Fibroblast of the conjunctiva (primary cell): ENCODE measurements around the gene ATG10.
A peak's percentile ranks its signal among the peaks of the same experiment; 100 is the strongest.

Experiments used
- DNase-seq: peaks from one replicate; pipeline ENCODE4 v3.0.0-alpha.2; 2010; ENCODE audit warnings: low read depth

The ATG10 gene

GRCh38 chr5:82164977-82165713 is 193.3 kb downstream of the ATG10 start:
- DNase-seq, result peak; percentile 70

- DNase-seq, result peak; percentile 98
Observed at GRCh38 chr5:82165740-82166530, 194.1 kb downstream of the ATG10 start.

DNA sequence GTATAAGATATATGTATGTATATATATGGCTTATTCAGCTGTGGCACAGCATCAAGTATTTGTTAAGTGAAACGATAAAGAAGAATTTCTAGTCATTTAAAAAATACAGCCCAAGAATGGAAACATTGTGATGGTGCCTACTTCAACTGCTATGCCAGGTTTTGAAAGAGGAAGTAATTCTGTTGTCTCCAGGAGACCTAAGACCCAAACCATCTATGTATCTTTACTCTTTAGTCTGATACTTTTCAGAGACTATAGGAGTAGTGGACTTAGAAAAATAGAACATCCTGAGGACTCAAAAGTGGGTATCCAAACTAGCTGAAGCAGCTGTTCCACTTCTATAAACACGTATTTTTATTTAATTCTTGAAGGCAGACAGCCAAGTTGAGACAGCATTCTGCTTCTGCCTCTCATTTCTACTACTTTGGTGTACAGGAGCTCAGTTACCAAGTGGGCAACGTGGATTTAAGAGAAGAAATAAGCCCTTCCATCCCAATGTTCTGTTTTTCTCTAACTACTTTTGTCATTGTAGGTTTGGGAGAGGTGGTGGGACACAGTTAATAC is 195.6 kb downstream of the ATG10 start:
- no peak for DNase-seq

- no peak for DNase-seq
Observed at GRCh38 chr5:82168294-82168693, 196.5 kb downstream of the ATG10 start.

- no peak for DNase-seq
Observed at GRCh38 chr5:82169892-82170291, 198.1 kb downstream of the ATG10 start.

- no peak for DNase-seq
Observed at GRCh38 chr5:82174128-82174918, 202.5 kb downstream of the ATG10 start.

GRCh38 chr5:82174919-82175219 is 203.0 kb downstream of the ATG10 start:
- DNase-seq, result no peak

GRCh38 chr5:82176115-82176814 is 204.4 kb downstream of the ATG10 start:
- DNase-seq, result no peak

DNA sequence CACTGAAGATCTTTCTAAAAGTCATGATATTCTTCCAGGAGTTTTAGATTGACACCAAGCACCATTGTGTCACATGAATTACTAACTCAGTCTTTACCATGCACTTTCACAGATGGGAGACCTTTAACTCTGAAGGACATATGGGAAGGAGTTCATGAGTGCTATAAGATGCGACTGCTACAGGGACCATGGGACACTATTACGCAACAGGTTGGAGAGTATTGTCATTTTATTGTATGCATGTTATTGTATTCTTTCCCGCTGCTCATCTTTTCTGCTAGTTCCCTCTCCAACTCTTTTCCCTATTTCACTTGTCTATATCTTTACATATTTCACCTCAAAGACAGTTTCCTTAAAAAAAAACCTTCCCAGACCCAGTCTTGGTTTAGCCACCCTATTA is 206.6 kb downstream of the ATG10 start:
- no peak for DNase-seq

GRCh38 chr5:82182662-82183061 is 210.8 kb downstream of the ATG10 start:
- no peak for DNase-seq

DNA sequence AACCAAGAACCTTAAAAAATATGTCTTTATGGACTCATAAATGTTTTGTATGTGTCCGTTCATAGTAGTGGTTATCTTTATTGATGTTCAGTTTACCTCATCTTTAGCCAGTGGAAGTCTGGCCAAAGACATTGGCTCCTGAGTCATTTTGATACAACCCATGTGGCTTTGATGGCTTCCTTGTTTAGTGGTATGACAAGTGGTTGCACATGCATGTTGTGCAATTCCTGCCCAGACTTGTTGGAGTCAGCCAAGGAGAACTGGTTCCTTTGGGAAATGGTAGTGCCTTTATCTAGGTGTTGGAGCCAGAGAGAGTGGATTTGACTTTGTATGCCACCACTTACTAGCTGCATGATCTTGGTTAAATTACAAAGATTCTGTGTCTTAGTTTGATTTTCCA is 212.0 kb downstream of the ATG10 start:
- DNase-seq, result no peak

- no peak for DNase-seq
Observed at GRCh38 chr5:82185851-82186250, 214.0 kb downstream of the ATG10 start.

DNA sequence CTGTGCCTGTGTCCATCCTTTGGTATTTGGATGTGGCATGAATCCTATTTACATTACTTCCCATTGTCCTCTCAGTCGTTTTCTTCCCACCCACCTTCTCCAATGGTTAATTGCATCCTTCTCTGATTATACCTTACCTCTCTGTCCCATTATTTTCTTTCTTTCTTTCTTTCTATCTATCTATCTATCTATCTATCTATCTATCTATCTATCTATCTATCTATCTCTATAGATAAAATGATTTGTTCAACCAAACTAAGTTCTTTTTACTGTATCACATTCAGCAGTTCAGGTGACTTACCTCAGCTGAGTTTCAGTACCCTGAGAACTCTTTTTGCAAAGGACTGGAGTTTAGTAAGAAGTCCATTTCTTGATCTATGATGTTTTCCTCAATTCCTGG is 225.7 kb downstream of the ATG10 start:
- no peak for DNase-seq

DNA sequence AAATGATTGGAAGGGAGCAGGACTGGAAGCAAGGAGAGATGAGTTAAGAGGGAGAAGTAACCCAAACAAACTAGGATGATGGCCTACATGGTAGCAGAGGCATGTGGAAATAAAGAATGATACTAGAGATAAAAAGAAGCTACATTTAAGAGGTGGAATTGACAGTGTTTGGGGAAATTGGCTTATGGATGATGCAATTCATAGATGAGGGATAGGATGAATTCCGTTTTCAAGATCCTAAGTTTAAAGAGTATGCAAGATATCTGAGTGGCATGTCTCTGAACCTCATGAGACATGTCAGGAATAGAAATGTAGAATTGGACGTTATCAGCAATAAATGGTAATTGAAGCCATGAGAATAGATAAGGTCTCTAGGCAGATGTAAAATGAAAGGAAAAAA is 232.7 kb downstream of the ATG10 start:
- DNase-seq, result no peak

DNA sequence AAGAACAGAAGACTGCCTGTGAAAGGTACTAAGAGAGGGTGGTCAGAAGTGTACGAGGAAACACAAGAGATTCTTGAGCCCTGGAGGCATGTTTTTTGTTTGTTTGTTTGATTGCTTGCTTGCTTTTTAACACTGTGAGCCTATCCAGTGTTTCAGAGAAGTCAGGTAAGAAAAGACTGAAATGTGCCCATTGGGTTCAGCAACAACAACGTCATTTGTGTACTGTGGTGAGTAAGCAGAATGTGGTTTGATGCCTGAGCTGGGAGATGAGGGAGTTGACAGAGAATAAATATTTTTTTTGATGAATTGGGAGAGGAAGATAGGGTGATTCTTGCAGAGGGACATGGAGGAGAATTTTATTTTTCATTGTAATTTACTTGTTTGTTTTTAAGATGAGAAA is 233.2 kb downstream of the ATG10 start:
- no peak for DNase-seq

DNA sequence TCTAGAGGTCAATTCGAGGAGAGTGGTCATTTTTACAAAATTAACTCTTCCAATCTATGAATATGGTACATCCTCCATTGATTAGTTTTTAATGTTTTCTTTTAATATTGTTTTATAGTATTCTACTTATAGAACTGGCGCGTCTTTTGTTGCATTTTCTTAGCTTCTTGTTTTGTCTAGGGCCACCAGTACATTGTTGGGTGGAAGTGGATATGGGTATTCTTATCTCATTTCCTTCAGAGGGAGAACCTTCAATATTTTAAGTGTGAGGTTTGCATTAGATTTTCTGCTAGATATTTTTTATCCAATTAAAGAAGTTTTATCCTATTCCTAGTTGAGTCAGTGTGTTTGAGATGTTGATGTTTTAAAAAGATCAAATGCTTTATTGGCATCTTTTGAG is 236.5 kb downstream of the ATG10 start:
- DNase-seq, result no peak

- DNase-seq, result no peak
Observed at GRCh38 chr5:82211855-82212572, 240.2 kb downstream of the ATG10 start.

GRCh38 chr5:82217917-82218316 is 246.1 kb downstream of the ATG10 start:
- DNase-seq, result no peak

GRCh38 chr5:82218374-82219156 is 246.7 kb downstream of the ATG10 start:
- no peak for DNase-seq

DNA sequence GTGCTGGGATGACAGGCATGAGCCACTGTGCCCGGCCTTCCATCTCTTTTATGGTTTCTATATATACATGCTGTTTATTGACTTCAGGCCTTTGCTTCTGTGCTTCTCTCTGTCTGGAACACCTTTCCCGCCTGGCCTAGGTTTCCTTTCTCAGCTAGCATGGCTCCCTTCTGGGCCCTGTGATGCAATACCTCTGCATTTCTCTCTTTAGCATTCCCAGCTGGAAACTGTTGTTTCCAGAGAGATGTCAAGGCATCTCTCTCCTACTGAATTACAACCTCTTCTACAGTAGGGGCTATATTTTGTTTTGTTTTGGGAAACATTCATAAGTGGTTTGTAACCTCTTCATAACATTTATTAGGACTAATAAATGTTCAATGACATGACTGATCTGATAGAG is 249.2 kb downstream of the ATG10 start:
- DNase-seq, result no peak
